HG03342 (cell line): ENCODE results near the gene HAUS7.
A peak's percentile ranks its signal among the peaks of the same experiment; 100 is the strongest.
"Not testable (repeated sequence)": the region's sequence is repeated elsewhere in the genome, so short reads cannot be mapped to it uniquely, and the experiment has no call there.

Source experiments
- ATAC-seq: cut with Tn5 transposase; IDR thresholded peaks from one replicate; pipeline ENCODE4 v1.9.1; 2021; ENCODE audit warnings: mild to moderate bottlenecking, moderate library complexity; ENCODE audit not compliant: unreplicated experiment

The HAUS7 gene

DNA sequence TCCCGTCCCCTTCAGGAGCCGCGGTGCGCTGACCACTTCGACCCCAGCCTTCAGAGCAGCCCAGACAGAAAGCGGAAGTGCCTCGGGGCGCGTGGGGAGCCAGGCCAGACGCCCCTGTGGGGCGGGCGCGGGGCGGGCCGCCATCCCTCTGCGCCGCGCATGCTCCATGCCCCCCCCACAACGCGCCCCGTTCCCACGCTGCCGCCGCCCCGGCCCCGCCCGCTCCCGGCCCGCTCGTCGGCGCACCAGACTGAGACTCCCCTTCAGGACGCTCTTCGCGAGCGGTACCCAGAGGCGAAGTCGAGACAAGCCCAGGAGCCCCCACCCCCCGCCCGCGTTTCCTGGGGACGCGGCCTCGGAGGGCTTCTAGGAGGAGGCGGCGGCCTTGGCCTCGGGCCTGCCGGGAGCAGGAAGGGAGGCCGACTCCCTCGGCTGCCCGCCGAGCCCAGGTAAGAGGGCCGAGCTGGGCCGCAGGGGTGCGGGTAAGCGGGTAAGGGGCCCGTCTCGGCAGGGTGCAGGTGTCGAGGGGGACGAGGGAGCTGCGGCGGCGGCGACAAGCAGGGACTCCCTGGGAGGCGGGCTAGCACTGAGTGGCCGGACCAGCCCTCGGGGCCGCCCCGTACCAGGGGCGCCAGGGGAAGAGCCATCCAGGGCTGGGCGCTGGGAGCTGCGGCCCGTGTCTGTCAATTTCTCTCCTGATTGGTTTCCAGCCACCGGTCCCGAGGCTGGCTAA, 59.0 kb downstream of the HAUS7 start, which contains the start of gene ZFP92:
Gene ZFP92, plus strand, starts transcription at position 218 of the 733 bp plus-strand sequence. CDS start 6,851 bp downstream, outside the sequence.
- ATAC-seq: peak; percentile 60

- no peak for ATAC-seq
Observed at GRCh38 chrX:153410888-153411254, 59.5 kb downstream of the HAUS7 start.

DNA sequence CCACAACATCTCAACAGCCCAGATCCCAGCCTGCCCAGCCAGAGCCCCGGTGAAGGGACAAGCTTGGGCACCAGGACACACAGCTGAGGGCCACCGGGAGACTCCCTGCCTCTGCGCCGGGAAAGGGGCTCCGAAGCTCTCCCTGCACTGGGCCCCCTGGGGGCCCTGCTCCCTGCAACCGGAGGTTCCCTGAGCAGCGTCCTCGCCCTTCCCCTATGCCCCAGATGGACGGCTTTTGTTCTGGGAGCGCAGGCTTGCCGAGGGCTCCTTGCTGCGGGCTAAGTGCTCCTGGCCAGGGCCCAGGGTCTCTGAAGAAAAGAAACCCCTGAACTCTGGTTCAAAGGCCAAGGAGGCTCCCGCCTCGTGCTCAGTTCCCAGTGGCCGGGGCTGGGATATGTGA, 60.0 kb downstream of the HAUS7 start:
- no peak for ATAC-seq

GRCh38 chrX:153409414-153410101, 60.8 kb downstream of the HAUS7 start:
- no peak for ATAC-seq

- ATAC-seq: no peak
Observed at GRCh38 chrX:153408871-153409351, 61.5 kb downstream of the HAUS7 start.

GRCh38 chrX:153408221-153408721, 62.1 kb downstream of the HAUS7 start:
- ATAC-seq: no peak

DNA sequence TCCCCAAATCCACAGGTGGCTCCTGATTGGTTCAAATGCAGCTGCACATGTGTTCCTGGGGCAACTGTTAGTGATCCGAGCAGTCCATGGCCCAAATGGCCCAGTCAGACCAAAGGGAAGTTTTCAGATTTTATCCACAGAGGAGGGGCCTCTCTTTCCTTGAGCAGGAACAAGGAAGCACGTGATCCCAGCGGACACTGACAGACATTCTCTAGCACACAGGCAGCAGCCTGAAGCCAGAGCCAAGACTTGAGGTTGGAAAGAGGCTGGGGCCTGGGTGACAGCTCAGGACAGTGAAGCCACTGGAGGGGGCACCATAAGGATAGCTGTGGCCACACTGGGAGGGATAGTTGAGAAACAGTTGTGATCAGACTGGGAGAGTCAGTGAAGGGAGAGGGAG, 62.6 kb downstream of the HAUS7 start:
- ATAC-seq: no peak

- no peak for ATAC-seq
Observed at GRCh38 chrX:153406903-153407302, 63.5 kb downstream of the HAUS7 start.

GRCh38 chrX:153406011-153406410, 64.4 kb downstream of the HAUS7 start:
- no peak for ATAC-seq

GRCh38 chrX:153405426-153405825, 65.0 kb downstream of the HAUS7 start:
- no peak for ATAC-seq

GRCh38 chrX:153404333-153404732, 66.0 kb downstream of the HAUS7 start:
- ATAC-seq: not testable (repeated sequence)

GRCh38 chrX:153401133-153401764, 69.1 kb downstream of the HAUS7 start, which contains the start of gene PNMA6E:
PNMA6E (minus strand) TSS chrX:153401350; CDS start chrX:153398849, 2,501 bp downstream.
- no peak for ATAC-seq

DNA sequence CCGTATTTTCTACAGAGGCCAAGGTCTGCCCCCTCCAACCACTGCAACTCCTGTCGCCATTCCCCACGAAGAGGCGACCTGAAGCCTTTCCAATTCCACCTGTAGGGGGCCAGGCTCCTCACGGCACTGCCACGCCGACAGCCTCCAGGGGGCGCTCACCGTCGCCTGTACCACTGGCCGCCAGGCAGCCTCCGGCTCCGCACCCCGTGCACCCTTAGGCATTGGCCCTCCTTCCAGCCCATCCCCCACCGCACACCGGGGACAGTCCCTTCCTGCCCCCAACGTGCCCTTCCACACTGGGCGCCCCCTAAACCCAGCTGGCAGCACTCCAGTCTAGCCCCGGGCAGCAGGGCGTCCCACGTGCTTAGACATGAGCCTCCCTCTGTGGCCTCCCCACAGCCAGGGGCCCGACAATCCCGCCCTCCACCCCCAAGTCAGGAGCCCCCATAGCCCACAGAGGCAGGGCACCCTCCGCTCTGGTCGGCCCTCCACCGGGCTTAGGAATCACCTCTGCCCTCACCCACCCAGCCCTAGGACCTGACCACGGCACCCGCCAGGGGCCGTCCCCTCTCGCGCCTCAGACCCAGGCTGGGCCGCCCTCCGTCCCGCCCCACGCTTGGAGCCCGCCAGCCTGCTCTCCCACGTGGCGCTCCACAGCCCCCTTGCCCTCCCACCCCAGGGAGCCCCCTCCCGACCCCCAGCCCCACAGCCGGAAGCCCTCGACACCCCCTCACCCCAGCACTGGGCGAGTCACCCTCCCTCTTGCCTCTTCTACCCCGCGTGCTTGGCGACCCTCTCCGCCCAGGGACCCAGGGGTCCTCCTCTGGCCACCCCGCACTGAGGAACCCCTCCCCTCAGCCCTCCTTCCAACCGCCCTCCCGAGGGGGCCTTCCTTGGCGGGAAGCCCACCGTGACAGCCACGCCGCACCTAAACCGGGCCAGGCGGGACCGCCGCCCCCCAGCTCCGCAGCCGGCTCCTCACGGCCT, 69.9 kb downstream of the HAUS7 start:
- ATAC-seq: no peak

DNA sequence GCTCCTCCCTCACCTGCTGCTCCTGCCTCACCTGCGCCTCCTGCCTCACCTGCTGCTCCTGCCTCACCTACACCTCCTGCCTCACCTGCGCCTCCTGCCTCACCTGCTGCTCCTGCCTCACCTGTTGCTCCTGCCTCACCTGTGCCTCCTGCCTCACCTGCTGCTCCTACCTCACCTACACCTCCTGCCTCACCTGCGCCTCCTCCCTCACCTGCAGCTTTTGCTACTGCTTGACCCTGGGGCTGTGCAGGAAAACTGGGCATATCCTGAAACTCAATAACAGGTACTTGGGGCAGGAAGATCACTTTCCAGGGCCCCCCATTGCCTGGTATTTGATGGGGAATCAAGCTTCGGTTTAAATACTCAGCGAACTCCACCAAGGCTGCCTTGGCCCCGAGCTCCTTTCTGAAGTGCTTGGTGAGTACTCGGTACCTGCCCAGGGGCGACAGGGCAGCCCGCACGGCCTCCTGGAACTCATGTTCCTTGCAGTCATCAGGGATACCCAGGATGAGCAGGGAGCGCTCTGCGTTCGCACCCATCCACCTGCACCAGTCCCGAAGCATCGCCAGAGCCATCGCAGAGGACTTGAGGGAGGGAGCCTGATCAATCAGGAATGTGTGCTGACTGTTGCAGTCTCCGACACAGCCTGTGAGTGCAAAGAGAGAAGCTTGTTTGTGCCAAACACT, 72.0 kb downstream of the HAUS7 start:
- ATAC-seq: no peak
